RWPE2 (cell line): Measurements from ENCODE around the gene EFCAB8.

Experiments used
- ATAC-seq: fragments of 200-7000 bp; cut with Tn5 transposase; 3 replicates; pipeline ENCODE4 v1.9.1; 2021; ENCODE audit warnings: low read depth
- DNase-seq: peaks from one replicate; pipeline ENCODE4 v3.0.0-alpha.2; 2020; ENCODE audit warnings: low spot score
- H3K27ac ChIP-seq: fragments of 450-650 bp; 2 replicates; pipeline ENCODE4 v1.5.1; 2017; ENCODE audit warnings: mild to moderate bottlenecking; ENCODE audit not compliant: poor library complexity, severe bottlenecking
- H3K27me3 ChIP-seq: fragments of 250-450 bp; sonication (Bioruptor Pico); 2 replicates; pipeline ENCODE4 v1.5.1; 2021; ENCODE audit warnings: mild to moderate bottlenecking, moderate library complexity; ENCODE audit not compliant: insufficient read depth, poor library complexity, severe bottlenecking
- H3K36me3 ChIP-seq: fragments of 250-450 bp; sonication (Bioruptor Pico); 2 replicates; pipeline ENCODE4 v1.5.1; 2020; ENCODE audit warnings: low read depth, mild to moderate bottlenecking, moderate library complexity
- H3K4me1 ChIP-seq: fragments of 250-450 bp; sonication (Bioruptor Pico); 2 replicates; pipeline ENCODE4 v1.5.1; 2021; ENCODE audit warnings: mild to moderate bottlenecking, moderate library complexity; ENCODE audit not compliant: insufficient read depth, poor library complexity, severe bottlenecking
- H3K4me3 ChIP-seq: fragments of 250-450 bp; sonication (Bioruptor Pico); 2 replicates; pipeline ENCODE4 v1.5.1; 2021; ENCODE audit warnings: mild to moderate bottlenecking, moderate library complexity; ENCODE audit not compliant: severe bottlenecking
- H3K9me3 ChIP-seq: fragments of 250-450 bp; sonication (Bioruptor Pico); 2 replicates; pipeline ENCODE4 v1.5.1; 2021; ENCODE audit warnings: mild to moderate bottlenecking, moderate library complexity; ENCODE audit not compliant: severe bottlenecking
- TF ChIP-seq, protein P1 (sequence below): fragments of 450-650 bp; IDR thresholded peaks from one replicate; pipeline ENCODE4 v1.5.1; 2017; ENCODE audit warnings: mild to moderate bottlenecking, moderate library complexity; ENCODE audit not compliant: poor library complexity, severe bottlenecking

The EFCAB8 gene

DNA sequence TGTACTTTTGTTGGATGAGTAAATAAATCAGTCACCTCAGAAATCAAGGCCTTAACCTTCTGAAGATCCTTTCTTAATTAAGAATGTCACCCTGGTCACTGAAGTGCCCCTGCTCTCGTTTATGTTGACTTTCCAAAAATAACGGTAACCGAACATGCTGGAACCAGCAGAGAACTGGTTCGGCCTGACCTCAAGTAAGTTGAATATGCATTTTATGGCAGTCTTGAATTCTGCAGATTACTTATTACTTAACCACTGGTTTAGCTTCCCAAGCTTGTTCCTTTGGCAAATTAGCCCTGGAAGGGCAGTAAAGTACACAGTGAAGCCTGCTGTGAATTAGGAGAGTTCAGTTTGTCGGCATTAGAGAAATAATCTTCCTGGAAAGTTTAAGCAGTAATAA, 26.7 kb upstream of the EFCAB8 start:
- no peak overlapping the region for H3K27ac ChIP-seq
- peaks cover 96% of the 10 kb centered on the region for H3K36me3 ChIP-seq
- no peak overlapping the region for H3K4me3 ChIP-seq

DNA sequence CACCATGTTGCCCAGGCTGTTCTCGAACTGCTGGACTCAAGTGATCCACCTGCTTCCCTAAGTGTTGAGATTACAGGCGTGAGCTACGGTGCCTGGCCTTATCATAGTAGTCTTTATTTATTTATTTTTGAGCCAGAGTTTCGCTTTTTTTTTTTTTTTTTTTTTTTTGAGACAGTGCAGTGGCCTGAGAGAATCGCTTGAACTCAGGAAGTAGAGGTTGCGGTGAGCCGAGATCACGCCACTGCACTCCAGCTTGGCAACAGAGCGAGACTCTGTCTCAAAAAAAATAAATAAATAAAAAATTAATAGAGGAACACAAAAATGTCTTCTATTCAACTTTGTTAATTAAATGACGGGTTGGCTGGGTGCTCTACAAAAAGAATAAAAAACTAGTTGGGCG, 26.1 kb upstream of the EFCAB8 start:
- H3K36me3 ChIP-seq: peaks cover 96% of the 10 kb centered on the region
- no peak overlapping the region for H3K4me3 ChIP-seq

More for the DNA sequence above, 26.7 kb upstream of the EFCAB8 start:
- no peak for DNase-seq
- H3K4me1 ChIP-seq: no peaks in the 10 kb centered on the region
- TF ChIP-seq, protein P1, sequence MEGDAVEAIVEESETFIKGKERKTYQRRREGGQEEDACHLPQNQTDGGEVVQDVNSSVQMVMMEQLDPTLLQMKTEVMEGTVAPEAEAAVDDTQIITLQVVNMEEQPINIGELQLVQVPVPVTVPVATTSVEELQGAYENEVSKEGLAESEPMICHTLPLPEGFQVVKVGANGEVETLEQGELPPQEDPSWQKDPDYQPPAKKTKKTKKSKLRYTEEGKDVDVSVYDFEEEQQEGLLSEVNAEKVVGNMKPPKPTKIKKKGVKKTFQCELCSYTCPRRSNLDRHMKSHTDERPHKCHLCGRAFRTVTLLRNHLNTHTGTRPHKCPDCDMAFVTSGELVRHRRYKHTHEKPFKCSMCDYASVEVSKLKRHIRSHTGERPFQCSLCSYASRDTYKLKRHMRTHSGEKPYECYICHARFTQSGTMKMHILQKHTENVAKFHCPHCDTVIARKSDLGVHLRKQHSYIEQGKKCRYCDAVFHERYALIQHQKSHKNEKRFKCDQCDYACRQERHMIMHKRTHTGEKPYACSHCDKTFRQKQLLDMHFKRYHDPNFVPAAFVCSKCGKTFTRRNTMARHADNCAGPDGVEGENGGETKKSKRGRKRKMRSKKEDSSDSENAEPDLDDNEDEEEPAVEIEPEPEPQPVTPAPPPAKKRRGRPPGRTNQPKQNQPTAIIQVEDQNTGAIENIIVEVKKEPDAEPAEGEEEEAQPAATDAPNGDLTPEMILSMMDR: no peak
- no peak for ATAC-seq
- no peaks in the 10 kb centered on the region for H3K27me3 ChIP-seq
- H3K9me3 ChIP-seq: no peaks in the 10 kb centered on the region

DNA sequence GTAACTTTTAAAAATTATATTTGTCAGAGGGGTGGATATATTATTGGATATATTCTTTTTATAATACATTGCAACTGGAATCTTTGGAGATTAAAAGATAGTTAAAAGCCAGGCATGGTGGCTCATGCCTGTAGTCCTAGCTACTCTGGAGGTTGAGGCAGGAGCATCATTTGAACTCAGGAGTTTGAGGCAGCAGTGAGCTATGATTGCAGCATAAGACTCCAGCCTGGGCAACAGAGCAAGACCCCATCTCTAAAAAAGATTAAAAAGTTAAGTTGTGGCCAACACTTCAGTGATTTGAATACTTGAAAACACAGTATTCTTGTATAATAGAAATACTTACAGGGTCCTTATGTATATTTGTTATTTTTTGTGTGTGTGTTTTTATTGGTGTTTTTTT, 23.8 kb upstream of the EFCAB8 start:
- H3K27ac ChIP-seq: no peak overlapping the region
- no peak for DNase-seq
- no peak overlapping the region for H3K4me3 ChIP-seq
- TF ChIP-seq, protein P1: no peak
- ATAC-seq: no peak
- H3K36me3 ChIP-seq: peaks cover 96% of the 10 kb centered on the region
- H3K4me1 ChIP-seq: no peaks in the 10 kb centered on the region
- no peaks in the 10 kb centered on the region for H3K9me3 ChIP-seq
- no peaks in the 10 kb centered on the region for H3K27me3 ChIP-seq

More for the DNA sequence above, 26.1 kb upstream of the EFCAB8 start:
- Histone ChIP-seq H3K27ac (no peak overlapping the region), H3K9me3 (no peaks in the 10 kb centered on the region), H3K4me1 (no peaks in the 10 kb centered on the region), H3K27me3 (no peaks in the 10 kb centered on the region)
- DNase-seq: no peak
- TF ChIP-seq, protein P1: no peak
- ATAC-seq: no peak

DNA sequence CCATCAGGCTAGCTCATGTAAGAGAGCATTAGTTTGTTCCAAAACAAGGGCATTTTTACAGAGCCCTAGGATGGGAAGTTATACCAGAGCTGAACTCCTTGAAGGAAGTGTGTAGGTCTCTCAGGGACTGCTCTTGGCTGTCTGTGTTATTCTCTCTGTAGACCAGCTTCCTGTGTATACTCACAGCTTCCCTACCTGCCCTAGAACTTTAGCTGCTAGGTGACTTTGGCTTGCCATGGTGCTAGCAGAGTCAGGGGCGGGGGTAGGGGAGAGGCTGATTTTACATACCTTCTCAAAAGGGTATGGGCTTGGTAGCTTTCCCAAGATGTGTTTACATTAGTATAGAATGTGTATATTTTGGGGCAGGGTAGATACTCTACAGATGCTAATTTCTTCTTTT, 21.6 kb upstream of the EFCAB8 start:
- no peaks in the 10 kb centered on the region for H3K9me3 ChIP-seq
- H3K27me3 ChIP-seq: no peaks in the 10 kb centered on the region
- TF ChIP-seq, protein P1: no peak
- H3K4me1 ChIP-seq: no peaks in the 10 kb centered on the region
- ATAC-seq (no peak), DNase-seq (no peak)
- H3K36me3 ChIP-seq: peaks cover 96% of the 10 kb centered on the region
- H3K4me3 ChIP-seq: no peak overlapping the region
- no peak overlapping the region for H3K27ac ChIP-seq

DNA sequence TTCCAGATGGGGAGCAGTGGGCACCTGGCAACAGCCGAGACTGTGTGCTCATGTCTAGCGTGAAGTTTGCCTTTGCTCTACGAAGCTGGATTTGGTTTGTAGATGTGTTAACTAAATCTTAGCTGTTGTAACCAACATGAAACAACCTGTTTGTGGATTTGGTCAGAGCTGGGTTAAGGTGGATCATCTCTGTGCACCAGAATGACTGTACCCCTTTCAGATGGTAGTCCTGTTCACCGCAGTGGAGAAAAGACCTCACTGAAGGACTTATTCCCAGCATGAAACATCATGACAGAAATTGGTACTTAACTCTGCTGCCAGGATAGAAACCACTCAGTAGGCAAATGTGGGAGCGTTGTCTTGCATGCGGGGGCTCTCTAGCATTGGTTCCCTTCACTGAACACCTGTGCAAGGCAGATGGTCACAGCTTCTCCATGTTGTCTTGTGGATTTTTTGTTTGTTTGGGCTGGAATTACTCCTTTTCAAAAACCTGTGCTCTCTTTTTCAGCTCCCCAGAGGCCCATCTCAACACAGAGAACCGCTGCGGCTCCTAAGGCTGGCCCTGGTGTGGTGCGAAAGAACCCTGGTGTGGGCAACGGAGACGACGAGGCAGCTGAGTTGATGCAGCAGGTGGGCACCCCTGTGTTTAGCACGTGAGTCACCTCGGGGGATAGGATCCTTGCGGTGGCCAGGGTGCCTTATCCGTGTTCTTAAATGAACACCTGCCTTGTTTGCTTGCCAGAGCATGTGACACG, 19.3 kb upstream of the EFCAB8 start:
- Histone ChIP-seq H3K4me1 (no peaks in the 10 kb centered on the region), H3K36me3 (peaks cover 98% of the 10 kb centered on the region), H3K27me3 (no peaks in the 10 kb centered on the region), H3K9me3 (no peaks in the 10 kb centered on the region), H3K4me3 (no peak overlapping the region), H3K27ac (no peak overlapping the region)
- ATAC-seq: no peak
- TF ChIP-seq, protein P1: no peak
- no peak for DNase-seq
